HEK293 (cell line): Measurements from ENCODE around the gene TST.

Experiments
- CTCF ChIA-PET: fragments of 350-600 bp; formaldehyde crosslinking; extraction: SDS; loops from one replicate; lab custom pipeline; 2021; ENCODE audit warnings: antibody characterized with exemption; lab: Yijun Ruan, JAX
- POLR2A ChIA-PET: fragments of 300-600 bp; formaldehyde crosslinking; extraction: SDS; loops from one replicate; lab custom pipeline; 2020; ENCODE audit warnings: antibody characterized with exemption, inconsistent platforms; lab: Yijun Ruan, JAX
- H3K27ac ChIP-seq: fragments of 200-500 bp; sonication (Bioruptor generic); 2 replicates; pipeline ENCODE4 v1.5.1; 2014; ENCODE audit warnings: low read depth, low read length, control low read depth, inconsistent platforms; ENCODE audit errors: extremely low read depth
- H3K36me3 ChIP-seq, 2 experiments: fragments of 200-500 bp in 1 of 2; sonication (Bioruptor generic) in 1 of 2; 1 replicate in 1 of 2; 2 replicates in 1 of 2; pipeline ENCODE4 v1.5.1; 2014 to 2017; ENCODE audit warnings: inconsistent platforms in 2 of 2, low read length in 2 of 2; ENCODE audit not compliant: control insufficient read depth in 2 of 2, insufficient read depth in 1 of 2
- H3K4me1 ChIP-seq: fragments of 200-500 bp; sonication (Bioruptor generic); 2 replicates; pipeline ENCODE4 v1.5.1; 2014; ENCODE audit warnings: mild to moderate bottlenecking, low read length, inconsistent platforms; ENCODE audit not compliant: control insufficient read depth, insufficient read depth
- H3K4me3 ChIP-seq: 2 replicates; pipeline ENCODE4 v1.5.1; 2011; ENCODE audit warnings: low read depth, mild to moderate bottlenecking, control low read depth, low read length, moderate library complexity
- H3K9me3 ChIP-seq: fragments of 200-500 bp; sonication (Bioruptor generic); 2 replicates; pipeline ENCODE4 v1.5.1; 2014; ENCODE audit warnings: low read depth, low read length, inconsistent platforms; ENCODE audit not compliant: control insufficient read depth, insufficient read depth
- GFI1B ChIP-seq: fragments of 450-650 bp; formaldehyde crosslinking; IDR thresholded peaks from 2 replicates; pipeline ENCODE4 v1.5.1; 2016; ENCODE audit warnings: missing biosample characterization, missing genetic modification characterization
- KLF17 ChIP-seq: fragments of 450-650 bp; formaldehyde crosslinking; IDR thresholded peaks from 2 replicates; pipeline ENCODE4 v1.5.1; 2016; ENCODE audit warnings: missing biosample characterization, missing genetic modification characterization
- OSR2 ChIP-seq: fragments of 450-650 bp; formaldehyde crosslinking; IDR thresholded peaks from 2 replicates; pipeline ENCODE4 v1.5.1; 2016; ENCODE audit warnings: missing biosample characterization, missing genetic modification characterization
- ZBTB20 ChIP-seq: fragments of 450-650 bp; formaldehyde crosslinking; IDR thresholded peaks from 2 replicates; pipeline ENCODE4 v1.5.1; 2016; ENCODE audit warnings: missing biosample characterization, missing genetic modification characterization
- ZBTB21 ChIP-seq: fragments of 450-650 bp; formaldehyde crosslinking; IDR thresholded peaks from 2 replicates; pipeline ENCODE4 v1.5.1; 2017; ENCODE audit warnings: missing biosample characterization, missing genetic modification characterization
- ZBTB44 ChIP-seq: fragments of 450-650 bp; IDR thresholded peaks from 2 replicates; pipeline ENCODE4 v1.5.1; 2018; ENCODE audit warnings: missing biosample characterization, mild to moderate bottlenecking, missing genetic modification characterization
- ZFHX2 ChIP-seq: fragments of 450-650 bp; formaldehyde crosslinking; conservative IDR thresholded peaks from 2 replicates; pipeline ENCODE4 v1.5.1; 2016; ENCODE audit warnings: missing biosample characterization, missing genetic modification characterization
- ZNF140 ChIP-seq: fragments of 450-650 bp; formaldehyde crosslinking; IDR thresholded peaks from 2 replicates; pipeline ENCODE4 v1.5.1; 2016; ENCODE audit warnings: missing biosample characterization, missing genetic modification characterization
- ZNF174 ChIP-seq: fragments of 450-650 bp; formaldehyde crosslinking; IDR thresholded peaks from 2 replicates; pipeline ENCODE4 v1.5.0; 2017; ENCODE audit warnings: missing biosample characterization, mild to moderate bottlenecking, missing genetic modification characterization
- ZNF221 ChIP-seq: fragments of 450-650 bp; formaldehyde crosslinking; IDR thresholded peaks from 2 replicates; pipeline ENCODE4 v1.5.1; 2017; ENCODE audit warnings: missing biosample characterization, missing genetic modification characterization, borderline replicate concordance
- ZNF26 ChIP-seq: fragments of 450-650 bp; formaldehyde crosslinking; IDR thresholded peaks from 2 replicates; pipeline ENCODE4 v1.5.1; 2016; ENCODE audit warnings: missing biosample characterization, missing genetic modification characterization
- ZNF302 ChIP-seq: fragments of 450-650 bp; formaldehyde crosslinking; IDR thresholded peaks from 2 replicates; pipeline ENCODE4 v1.5.1; 2016; ENCODE audit warnings: missing biosample characterization, missing genetic modification characterization, low read depth
- ZNF404 ChIP-seq: fragments of 450-650 bp; formaldehyde crosslinking; IDR thresholded peaks from 2 replicates; pipeline ENCODE4 v1.5.1; 2017; ENCODE audit warnings: missing biosample characterization, missing genetic modification characterization
- ZNF501 ChIP-seq: fragments of 450-650 bp; formaldehyde crosslinking; IDR thresholded peaks from 2 replicates; pipeline ENCODE4 v1.5.1; 2016; ENCODE audit warnings: missing biosample characterization, missing genetic modification characterization
- ZNF530 ChIP-seq: fragments of 450-650 bp; formaldehyde crosslinking; IDR thresholded peaks from 2 replicates; pipeline ENCODE4 v1.5.1; 2016; ENCODE audit warnings: low read depth, missing biosample characterization, missing genetic modification characterization
- ZNF624 ChIP-seq: fragments of 450-650 bp; formaldehyde crosslinking; IDR thresholded peaks from 2 replicates; pipeline ENCODE4 v1.5.1; 2017; ENCODE audit warnings: missing biosample characterization, missing genetic modification characterization
- ZNF654 ChIP-seq: fragments of 450-650 bp; formaldehyde crosslinking; IDR thresholded peaks from 2 replicates; pipeline ENCODE4 v1.5.1; 2016; ENCODE audit warnings: low read depth, missing biosample characterization, missing genetic modification characterization
- ZNF76 ChIP-seq: fragments of 450-650 bp; formaldehyde crosslinking; IDR thresholded peaks from 2 replicates; pipeline ENCODE4; 2016; ENCODE audit warnings: low read depth, missing biosample characterization, missing genetic modification characterization, borderline replicate concordance
- ZSCAN4 ChIP-seq: fragments of 450-650 bp; formaldehyde crosslinking; IDR thresholded peaks from 2 replicates; pipeline ENCODE4 v1.5.1; 2017; ENCODE audit warnings: missing biosample characterization, missing genetic modification characterization

The TST gene

GRCh38 chr22:37043209-37043827, 24.1 kb upstream of the TST start:
- Histone ChIP-seq H3K27ac (no peak overlapping the region), H3K4me1 (no peaks in the 10 kb centered on the region)
- TF ChIP-seq ZNF302 (tag by site-specific recombination) (no peak), ZBTB44 (tag by site-specific recombination) (no peak), ZNF404 (no peak), ZSCAN4 (tag by site-specific recombination) (no peak)
- TF ChIP-seq, all 188 proteins: peak for 0
- H3K36me3 ChIP-seq = no peaks in the 10 kb centered on the region
- POLR2A ChIA-PET = interaction anchor here (0.8 to 1.8 kb wide), 4 partner anchors 8 to 32 kb away, joined by 3 to 7 read pairs (median 3); partner anchors contain the start of gene KCTD17
- no peak overlapping the region for H3K4me3 ChIP-seq
- no peaks in the 10 kb centered on the region for H3K9me3 ChIP-seq
- CTCF ChIA-PET = interaction anchor here (0.6 to 3.5 kb wide), 22 partner anchors 8 to 496 kb away, joined by 3 to 14 read pairs (median 4); partner anchors contain the start of genes IFT27, KCTD17, MPST and TST

- Histone ChIP-seq H3K27ac (no peak overlapping the region), H3K4me1 (no peaks in the 10 kb centered on the region), H3K9me3 (no peaks in the 10 kb centered on the region), H3K4me3 (no peak overlapping the region), H3K36me3 (no peaks in the 10 kb centered on the region)
- ChIA-PET CTCF (interaction anchor here (0.6 to 2.4 kb wide), 4 partner anchors 19 to 1202 kb away, joined by 3 to 16 read pairs (median 3); partner anchors contain the start of genes MPST and TST), POLR2A (no interaction called here)
- TF ChIP-seq ZBTB21 (no peak), ZNF174 (tag by site-specific recombination) (no peak), ZBTB20 (tag by site-specific recombination) (no peak), ZNF140 (tag by site-specific recombination) (no peak), ZNF76 (no peak), ZNF624 (tag by site-specific recombination) (no peak), ZNF221 (tag by site-specific recombination) (no peak), OSR2 (tag by site-specific recombination) (no peak), ZNF26 (tag by site-specific recombination) (no peak), GFI1B (tag by site-specific recombination) (no peak), ZNF501 (tag by site-specific recombination) (no peak), ZNF530 (tag by site-specific recombination) (no peak), ZNF654 (tag by site-specific recombination) (no peak), KLF17 (tag by site-specific recombination) (no peak), ZFHX2 (tag by site-specific recombination) (no peak)
Observed at GRCh38 chr22:37039466-37039865, 20.2 kb upstream of the TST start.
